BE2C (cell line): ENCODE measurements around the gene PHYKPL.

Experiments used
- DNase-seq: peaks from one replicate; pipeline ENCODE4 v3.0.0-alpha.2; 2020
- H3K27me3 ChIP-seq: fragments of 250-450 bp; sonication (Bioruptor Pico); 2 replicates; pipeline ENCODE4 v1.5.1; 2020; ENCODE audit warnings: mild to moderate bottlenecking
- H3K36me3 ChIP-seq: fragments of 250-450 bp; sonication (Bioruptor Pico); 2 replicates; pipeline ENCODE4 v1.5.1; 2020; ENCODE audit warnings: mild to moderate bottlenecking
- H3K4me1 ChIP-seq: fragments of 250-450 bp; sonication (Bioruptor Pico); 2 replicates; pipeline ENCODE4 v1.5.1; 2020
- H3K4me3 ChIP-seq: 2 replicates; pipeline ENCODE4 v1.5.1; 2011; ENCODE audit warnings: low read depth, low read length
- H3K9me3 ChIP-seq: fragments of 250-450 bp; sonication (Bioruptor Pico); 2 replicates; pipeline ENCODE4 v1.5.1; 2020
- TF ChIP-seq, protein P1 (sequence below): IDR thresholded peaks from 2 replicates; pipeline ENCODE4 v1.5.1; 2012; ENCODE audit warnings: mild to moderate bottlenecking, low read depth, low read length

PHYKPL gene

DNA sequence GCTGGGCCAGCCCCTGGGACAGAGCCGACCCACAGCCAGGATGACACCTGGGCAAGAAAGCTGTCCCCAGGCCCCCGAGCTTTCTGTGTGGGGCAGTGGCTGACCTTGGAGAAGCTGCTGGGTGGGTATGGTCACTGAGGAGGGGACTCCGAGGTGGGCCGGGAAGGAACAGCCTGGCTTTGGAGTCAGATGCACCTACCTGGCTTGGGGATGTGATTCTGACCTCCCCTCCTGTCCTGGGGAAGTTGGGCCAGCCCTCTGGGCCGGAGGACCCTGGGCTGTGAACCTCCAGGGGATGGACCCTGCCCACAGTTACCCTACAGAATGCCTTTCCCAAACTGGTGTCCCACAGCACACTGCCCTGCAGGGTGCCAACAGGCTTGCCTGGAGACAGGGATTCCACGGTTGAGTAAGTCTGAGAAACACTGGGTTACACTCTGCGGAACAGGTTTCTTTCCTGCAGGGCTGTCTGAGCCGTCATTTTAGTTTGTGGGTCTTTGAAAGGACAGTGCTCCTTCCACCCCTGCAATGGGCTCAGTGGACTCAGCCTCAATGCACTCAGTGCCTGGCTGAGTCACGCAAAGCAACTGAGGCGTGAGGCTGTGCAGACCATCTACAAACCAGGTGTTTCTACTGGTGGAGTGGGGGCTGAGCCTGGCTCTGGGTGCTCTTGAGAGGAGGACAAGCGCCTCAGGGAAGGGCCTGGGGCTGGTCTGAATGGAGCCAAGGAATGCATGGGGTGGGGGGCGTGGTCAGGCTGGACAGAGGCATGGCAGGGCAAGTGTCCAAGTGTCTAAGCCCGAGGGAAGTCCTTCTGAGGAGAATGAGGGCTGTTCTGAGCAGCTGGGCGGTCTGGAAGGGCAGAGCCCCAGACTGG lies 41.3 kb upstream of the PHYKPL start:
- no peaks in the 10 kb centered on the region for H3K27me3 ChIP-seq
- H3K4me1 ChIP-seq = no peaks in the 10 kb centered on the region
- TF ChIP-seq, protein P1, sequence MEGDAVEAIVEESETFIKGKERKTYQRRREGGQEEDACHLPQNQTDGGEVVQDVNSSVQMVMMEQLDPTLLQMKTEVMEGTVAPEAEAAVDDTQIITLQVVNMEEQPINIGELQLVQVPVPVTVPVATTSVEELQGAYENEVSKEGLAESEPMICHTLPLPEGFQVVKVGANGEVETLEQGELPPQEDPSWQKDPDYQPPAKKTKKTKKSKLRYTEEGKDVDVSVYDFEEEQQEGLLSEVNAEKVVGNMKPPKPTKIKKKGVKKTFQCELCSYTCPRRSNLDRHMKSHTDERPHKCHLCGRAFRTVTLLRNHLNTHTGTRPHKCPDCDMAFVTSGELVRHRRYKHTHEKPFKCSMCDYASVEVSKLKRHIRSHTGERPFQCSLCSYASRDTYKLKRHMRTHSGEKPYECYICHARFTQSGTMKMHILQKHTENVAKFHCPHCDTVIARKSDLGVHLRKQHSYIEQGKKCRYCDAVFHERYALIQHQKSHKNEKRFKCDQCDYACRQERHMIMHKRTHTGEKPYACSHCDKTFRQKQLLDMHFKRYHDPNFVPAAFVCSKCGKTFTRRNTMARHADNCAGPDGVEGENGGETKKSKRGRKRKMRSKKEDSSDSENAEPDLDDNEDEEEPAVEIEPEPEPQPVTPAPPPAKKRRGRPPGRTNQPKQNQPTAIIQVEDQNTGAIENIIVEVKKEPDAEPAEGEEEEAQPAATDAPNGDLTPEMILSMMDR = no peak

DNA sequence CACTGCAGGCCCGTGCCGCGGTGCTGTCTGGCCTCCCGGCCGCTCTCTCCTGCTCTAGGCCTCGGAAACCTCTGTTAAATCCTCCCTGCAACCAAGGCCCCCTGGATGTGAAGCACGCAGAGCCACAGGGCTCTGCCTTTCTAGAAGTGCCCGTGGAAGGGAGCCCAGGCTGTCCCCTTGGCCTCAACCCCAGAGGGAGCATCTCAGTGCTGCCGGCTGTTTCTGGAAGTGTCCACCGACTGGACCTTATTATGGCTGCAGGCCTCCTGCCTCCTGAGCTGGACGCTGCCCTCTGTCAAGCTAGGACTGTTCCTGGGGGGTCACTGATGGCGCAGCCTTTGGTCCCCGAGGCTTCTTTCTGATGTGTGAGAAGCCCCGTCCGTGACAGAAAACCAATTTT lies 40.4 kb upstream of the PHYKPL start:
- no peaks in the 10 kb centered on the region; the same call in 1 of the 2 replicates for H3K9me3 ChIP-seq
- H3K36me3 ChIP-seq = no peaks in the 10 kb centered on the region
- TF ChIP-seq, protein P1 = no peak
- DNase-seq = no peak
- H3K4me3 ChIP-seq = no peak overlapping the region
- no peaks in the 10 kb centered on the region for H3K4me1 ChIP-seq
- H3K27me3 ChIP-seq = no peaks in the 10 kb centered on the region

More for the DNA sequence above, 41.3 kb upstream of the PHYKPL start:
- Histone ChIP-seq H3K36me3 (no peaks in the 10 kb centered on the region), H3K4me3 (no peak overlapping the region), H3K9me3 (no peaks in the 10 kb centered on the region; the same call in 1 of the 2 replicates)
- DNase-seq = no peak

DNA sequence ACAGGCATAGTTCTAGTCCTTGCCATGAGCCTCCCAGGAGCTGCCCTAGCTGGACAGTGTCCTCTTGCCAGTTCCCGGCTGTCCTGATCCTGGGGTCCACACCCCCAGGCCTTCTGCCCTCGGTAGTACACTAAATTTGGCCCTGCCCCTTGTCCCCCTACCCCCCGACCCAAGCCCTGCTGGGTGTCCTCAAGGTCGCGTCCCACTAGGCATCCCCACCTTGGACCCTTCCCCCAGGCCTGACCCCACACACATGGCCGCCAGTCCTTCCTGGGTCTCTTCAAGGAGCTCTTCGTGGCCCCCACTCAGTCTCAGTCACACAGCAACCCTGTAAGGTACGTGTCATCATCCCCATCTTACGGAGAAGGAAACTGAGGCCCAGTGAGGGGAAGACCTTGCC lies 40.0 kb upstream of the PHYKPL start:
- TF ChIP-seq, protein P1 = no peak
- DNase-seq = no peak
- no peak overlapping the region for H3K4me3 ChIP-seq
- H3K9me3 ChIP-seq = no peaks in the 10 kb centered on the region; the same call in 1 of the 2 replicates
- no peaks in the 10 kb centered on the region for H3K4me1 ChIP-seq
- H3K36me3 ChIP-seq = no peaks in the 10 kb centered on the region
- H3K27me3 ChIP-seq = no peaks in the 10 kb centered on the region

DNA sequence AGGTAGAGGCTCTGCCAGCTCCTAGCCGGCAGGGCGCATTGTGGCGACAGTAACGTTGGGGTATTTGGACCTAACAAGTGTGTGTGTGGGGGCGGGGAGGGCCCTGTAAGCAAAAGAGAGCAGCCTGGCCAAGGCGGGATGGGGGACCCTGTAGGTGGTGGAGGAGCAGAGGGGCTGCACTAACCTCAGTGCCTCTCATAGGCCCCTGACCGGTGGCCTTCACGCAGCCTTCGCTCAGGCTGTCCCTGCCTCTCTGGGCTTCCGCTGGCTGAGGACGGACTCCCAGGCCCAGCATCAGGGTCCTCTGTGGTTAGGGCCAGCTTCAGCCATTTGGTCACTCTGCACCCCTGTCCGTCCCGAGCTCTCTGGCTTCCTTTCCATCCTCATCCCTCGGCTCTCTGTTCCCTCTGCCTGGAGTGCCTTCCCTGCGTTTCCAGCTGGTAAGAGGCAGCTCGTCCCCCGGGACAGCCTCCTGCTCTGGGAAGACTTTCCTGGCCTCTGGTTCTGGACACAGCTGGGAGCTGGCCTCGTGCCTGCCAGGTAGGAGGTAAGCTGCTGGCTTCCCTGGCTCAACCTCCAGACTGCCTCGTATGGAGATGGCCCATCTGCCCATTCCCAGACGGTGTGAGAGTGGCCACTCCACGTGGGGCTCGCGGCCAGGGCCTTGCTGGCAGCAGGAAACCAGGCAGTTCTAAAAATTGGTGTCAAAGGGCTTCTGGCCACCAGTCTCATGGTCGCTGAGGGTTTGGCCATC lies 39.3 kb upstream of the PHYKPL start:
- TF ChIP-seq, protein P1 = no peak
- no peaks in the 10 kb centered on the region for H3K27me3 ChIP-seq

DNA sequence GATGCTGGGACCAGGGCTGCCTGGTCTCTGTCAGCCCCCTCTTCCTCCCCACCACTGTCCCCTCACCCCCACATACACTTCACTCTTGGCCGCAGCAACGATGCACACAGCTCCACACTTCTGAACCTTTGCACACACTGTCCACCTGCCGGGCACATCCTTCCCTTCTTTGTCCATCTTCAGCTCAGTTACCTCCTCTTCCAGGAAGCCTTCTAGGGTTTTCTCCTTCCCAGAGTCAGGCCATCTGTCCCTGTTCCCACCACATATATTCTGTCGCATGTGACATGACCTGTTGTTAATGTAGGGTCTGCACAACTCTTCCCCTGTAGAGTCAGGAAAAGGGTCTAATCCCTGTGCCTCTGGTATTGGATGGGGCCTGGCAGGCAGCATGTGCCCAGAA lies 38.6 kb upstream of the PHYKPL start:
- TF ChIP-seq, protein P1 = no peak
- DNase-seq = no peak
- H3K4me1 ChIP-seq = no peaks in the 10 kb centered on the region
- H3K27me3 ChIP-seq = no peaks in the 10 kb centered on the region
- no peaks in the 10 kb centered on the region; the same call in 1 of the 2 replicates for H3K9me3 ChIP-seq
- no peak overlapping the region for H3K4me3 ChIP-seq
- H3K36me3 ChIP-seq = no peaks in the 10 kb centered on the region

More for the DNA sequence above, 39.3 kb upstream of the PHYKPL start:
- Histone ChIP-seq H3K36me3 (no peaks in the 10 kb centered on the region), H3K4me3 (no peak overlapping the region), H3K9me3 (no peaks in the 10 kb centered on the region; the same call in 1 of the 2 replicates), H3K4me1 (no peaks in the 10 kb centered on the region)
- no peak for DNase-seq

DNA sequence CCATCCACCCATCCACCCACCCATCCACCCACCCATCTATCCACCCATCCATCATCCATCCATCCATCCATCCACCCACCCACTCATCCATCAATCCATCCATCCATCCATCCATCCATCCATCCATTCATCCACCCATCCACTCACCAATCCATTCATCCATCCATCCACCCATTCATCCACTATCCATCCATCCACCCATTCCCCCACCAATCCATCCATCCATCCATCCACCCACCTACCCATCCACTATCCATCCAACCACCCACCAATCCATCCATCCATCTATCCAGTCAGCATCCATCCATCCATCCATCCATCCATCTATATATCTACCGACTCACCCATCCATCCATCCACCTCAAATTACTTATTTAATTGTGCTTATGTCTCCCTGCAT lies 36.9 kb upstream of the PHYKPL start:
- no peak overlapping the region for H3K4me3 ChIP-seq
- H3K36me3 ChIP-seq = no peaks in the 10 kb centered on the region
- H3K9me3 ChIP-seq = no peaks in the 10 kb centered on the region
- no peak for DNase-seq
- no peaks in the 10 kb centered on the region for H3K27me3 ChIP-seq
- H3K4me1 ChIP-seq = no peaks in the 10 kb centered on the region
- TF ChIP-seq, protein P1 = no peak
